H9 (cell line): ENCODE measurements around the gene STARD8. TPM values are rescaled to one million over a fixed set of nuclear protein-coding genes. Genes with fewer than 3 reads are reported as not detected.

Experiments
- DNase-seq: peaks from one replicate; pipeline ENCODE4 v3.0.0-alpha.2; 2017
- H2AFZ ChIP-seq: one replicate; pipeline ENCODE4 v1.6.1; 2013; ENCODE audit warnings: mild to moderate bottlenecking, low read length, control low read depth, moderate library complexity
- H2AK5ac ChIP-seq: 2 replicates; pipeline ENCODE4 v1.6.1; 2013; ENCODE audit warnings: low read length, control low read depth, mixed read lengths; ENCODE audit not compliant: insufficient read length
- H2BK120ac ChIP-seq: one replicate; pipeline ENCODE4 v1.6.1; 2013; ENCODE audit warnings: low read depth, mild to moderate bottlenecking, low read length, control low read depth, inconsistent platforms; ENCODE audit not compliant: poor library complexity, severe bottlenecking
- H2BK12ac ChIP-seq: 2 replicates; pipeline ENCODE4 v1.6.1; 2013; ENCODE audit warnings: low read length, control low read depth, mixed read lengths, low read depth; ENCODE audit not compliant: insufficient read length
- H2BK15ac ChIP-seq: 2 replicates; pipeline ENCODE4 v1.6.1; 2013; ENCODE audit warnings: low read depth, low read length, control low read depth
- H2BK20ac ChIP-seq: one replicate; pipeline ENCODE4 v1.6.1; 2013; ENCODE audit warnings: low read depth, mild to moderate bottlenecking, low read length, control low read depth, inconsistent platforms; ENCODE audit not compliant: poor library complexity, severe bottlenecking
- H2BK5ac ChIP-seq: 2 replicates; pipeline ENCODE4 v1.6.1; 2013; ENCODE audit warnings: low read length, control low read depth, mixed read lengths; ENCODE audit not compliant: insufficient read length
- H3K14ac ChIP-seq: 2 replicates; pipeline ENCODE4 v1.6.1; 2013; ENCODE audit warnings: low read length, control low read depth; ENCODE audit not compliant: insufficient read depth
- H3K18ac ChIP-seq: 2 replicates; pipeline ENCODE4 v1.6.1; 2013; ENCODE audit warnings: low read depth, mild to moderate bottlenecking, mixed read lengths, low read length, control low read depth; ENCODE audit not compliant: insufficient read length
- H3K23ac ChIP-seq: 2 replicates; pipeline ENCODE4 v1.6.1; 2013; ENCODE audit warnings: low read length, control low read depth, mixed read lengths, low read depth; ENCODE audit not compliant: insufficient read length
- H3K23me2 ChIP-seq: 2 replicates; pipeline ENCODE4 v1.6.1; 2013; ENCODE audit warnings: low read depth, mild to moderate bottlenecking, mixed read lengths, low read length, control low read depth; ENCODE audit not compliant: insufficient read length, poor library complexity, severe bottlenecking
- H3K27ac ChIP-seq: 2 replicates; pipeline ENCODE4 v1.5.1; 2013; ENCODE audit warnings: low read length, control low read depth, mixed read lengths, low read depth; ENCODE audit not compliant: insufficient read length
- H3K27me3 ChIP-seq: 2 replicates; pipeline ENCODE4 v1.6.1; 2013; ENCODE audit warnings: low read length, control low read depth, inconsistent platforms; ENCODE audit not compliant: insufficient read depth
- H3K4ac ChIP-seq: 2 replicates; pipeline ENCODE4 v1.6.1; 2013; ENCODE audit warnings: low read depth, mild to moderate bottlenecking, control low read depth, inconsistent platforms, low read length, moderate library complexity
- H3K4me1 ChIP-seq: 2 replicates; pipeline ENCODE4 v1.6.1; 2013; ENCODE audit warnings: low read length, control low read depth, inconsistent platforms; ENCODE audit not compliant: insufficient read depth
- H3K4me2 ChIP-seq: 2 replicates; pipeline ENCODE4 v1.6.1; 2013; ENCODE audit warnings: low read length, control low read depth, mixed read lengths; ENCODE audit not compliant: insufficient read length, insufficient read depth
- H3K56ac ChIP-seq: 2 replicates; pipeline ENCODE4 v1.6.1; 2013; ENCODE audit warnings: low read depth, mild to moderate bottlenecking, mixed read lengths, low read length, control low read depth; ENCODE audit not compliant: insufficient read length
- H3K79me1 ChIP-seq: 2 replicates; pipeline ENCODE4 v1.6.1; 2013; ENCODE audit warnings: low read depth, mild to moderate bottlenecking, moderate library complexity, low read length, control low read depth, inconsistent platforms; ENCODE audit not compliant: insufficient read depth, poor library complexity, severe bottlenecking
- H3K79me2 ChIP-seq: 2 replicates; pipeline ENCODE4 v1.6.1; 2013; ENCODE audit warnings: low read length, control low read depth, inconsistent platforms; ENCODE audit not compliant: insufficient read depth
- H3K9ac ChIP-seq: 2 replicates; pipeline ENCODE4 v1.6.1; 2013; ENCODE audit warnings: low read length, control low read depth, mixed read lengths; ENCODE audit not compliant: insufficient read length; ENCODE audit errors: extremely low read depth
- H3K9me3 ChIP-seq: one replicate; pipeline ENCODE4 v1.6.1; 2013; ENCODE audit warnings: low read depth, low read length, inconsistent platforms; ENCODE audit not compliant: control insufficient read depth
- H3T11ph ChIP-seq: one replicate; pipeline ENCODE4 v1.6.1; 2013; ENCODE audit warnings: mild to moderate bottlenecking, low read length, control low read depth, inconsistent platforms
- H4K20me1 ChIP-seq: one replicate; pipeline ENCODE4 v1.6.1; 2013; ENCODE audit not compliant: control insufficient read depth, insufficient read length, insufficient read depth
- H4K5ac ChIP-seq: 2 replicates; pipeline ENCODE4 v1.6.1; 2013; ENCODE audit warnings: low read depth, mild to moderate bottlenecking, mixed read lengths, low read length, control low read depth; ENCODE audit not compliant: insufficient read length
- H4K8ac ChIP-seq: replicated peaks from 2 replicates; pipeline ENCODE4 v1.6.1; 2013; ENCODE audit warnings: low read length, control low read depth, mixed read lengths, low read depth; ENCODE audit not compliant: insufficient read length
- H4K91ac ChIP-seq: 2 replicates; pipeline ENCODE4 v1.6.1; 2013; ENCODE audit warnings: low read depth, mild to moderate bottlenecking, moderate library complexity, mixed read lengths, low read length, control low read depth; ENCODE audit not compliant: insufficient read length
- H3K27ac Mint-ChIP-seq, 3 experiments: 2 replicates in 2 of 3; 3 replicates in 1 of 3; pipeline ENCODE4 v1.8.0; 2020 to 2021; ENCODE audit warnings: mixed read lengths in 3 of 3, mild to moderate bottlenecking in 1 of 3, moderate library complexity in 1 of 3
- H3K27me3 Mint-ChIP-seq: 2 replicates; pipeline ENCODE4 v1.8.0; 2021; ENCODE audit warnings: low read depth, mild to moderate bottlenecking, moderate library complexity, mixed read lengths
- H3K36me3 Mint-ChIP-seq, 3 experiments: 2 replicates in 2 of 3; 3 replicates in 1 of 3; pipeline ENCODE4 v1.8.0; 2020 to 2021; ENCODE audit warnings: low read depth in 3 of 3, mixed read lengths in 3 of 3; ENCODE audit not compliant: insufficient read depth in 1 of 3
- H3K4me1 Mint-ChIP-seq, 2 experiments: 2 replicates each; pipeline ENCODE4 v1.8.0; 2020; ENCODE audit warnings: mixed read lengths in 2 of 2
- H3K4me3 Mint-ChIP-seq, 2 experiments: 2 replicates in 1 of 2; 3 replicates in 1 of 2; pipeline ENCODE4 v1.8.0; 2020 to 2021; ENCODE audit warnings: mild to moderate bottlenecking in 2 of 2, mixed read lengths in 2 of 2, moderate library complexity in 1 of 2
- H3K9me3 Mint-ChIP-seq, 2 experiments: 2 replicates in 1 of 2; 3 replicates in 1 of 2; pipeline ENCODE4 v1.8.0; 2020; ENCODE audit warnings: mild to moderate bottlenecking in 2 of 2, mixed read lengths in 2 of 2, moderate library complexity in 1 of 2
- WGBS: extraction: QIAGEN DNeasy Blood & Tissue Kit; methylation state at CpG from one replicate; pipeline ENCODE4 v1.1.7; 2013; ENCODE audit warnings: missing lambda C conversion rate, low lambda C conversion rate, mixed read lengths; ENCODE audit not compliant: insufficient read length; ENCODE audit errors: extremely low coverage; 5-methylcytosine and 5-hydroxymethylcytosine counted together
- total RNA-seq: library from RNA; stranded (reverse); gene quantifications from 2 replicates; pipeline ENCODE4 v1.2.1, GENCODE V29; 2021
- TF ChIP-seq, protein P1 (sequence below): fragments of 200-600 bp; sonication (generic); conservative IDR thresholded peaks from 3 replicates; pipeline ENCODE4 v1.8.0; 2021; ENCODE audit warnings: antibody characterized with exemption, mild to moderate bottlenecking

The STARD8 gene
- total RNA-seq, 1 experiment from 2014 or later = 0.52 TPM

DNA sequence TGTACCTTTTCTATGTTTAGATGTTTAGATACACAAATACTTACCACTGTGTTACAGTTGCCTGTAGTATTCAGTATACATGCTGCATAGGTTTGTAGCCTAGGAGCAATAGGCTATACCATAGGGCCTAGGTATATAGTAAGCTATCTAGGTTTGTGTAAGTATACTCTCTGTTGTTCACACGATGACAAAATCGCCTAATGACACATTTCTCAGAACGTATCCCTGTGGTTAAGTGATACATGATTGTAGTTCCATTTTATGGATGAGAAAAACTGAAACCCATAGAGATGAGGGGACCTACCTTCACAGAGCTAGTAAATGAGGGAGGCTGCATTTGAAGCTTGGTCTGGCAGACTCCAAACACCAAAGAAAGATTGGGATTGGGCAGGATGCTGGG lies 102.0 kb downstream of the STARD8 start:
- Histone ChIP-seq H2BK120ac (no peak overlapping the region), H3K27ac (no peak overlapping the region), H3K9ac (no peak overlapping the region), H3K18ac (no peak overlapping the region), H3K9me3 (peaks cover 71% of the 10 kb centered on the region), H3K79me1 (no peaks in the 10 kb centered on the region), H3K79me2 (no peaks in the 10 kb centered on the region), H3K23ac (no peak overlapping the region), H3K4me1 (no peaks in the 10 kb centered on the region), H2AK5ac (no peak overlapping the region), H2BK20ac (no peak overlapping the region), H4K20me1 (no peaks in the 10 kb centered on the region), H2AFZ (no peak overlapping the region), H2BK15ac (no peak overlapping the region), H4K8ac (no peak overlapping the region), H2BK5ac (no peak overlapping the region), H2BK12ac (no peak overlapping the region), H3K27me3 (no peaks in the 10 kb centered on the region), H4K91ac (no peak overlapping the region), H3K4ac (no peak overlapping the region), H4K5ac (no peak overlapping the region), H3K23me2 (no peaks in the 10 kb centered on the region), H3K4me2 (no peak overlapping the region), H3T11ph (no peak overlapping the region), H3K56ac (no peak overlapping the region), H3K14ac (no peak overlapping the region)
- Mint-ChIP-seq H3K4me3 (no peak overlapping the region), H3K4me1 (no peaks in the 10 kb centered on the region), H3K27ac (no peak overlapping the region), H3K36me3 (peaks cover 0 to 2% (median 2%) of the 10 kb centered on the region in 3 experiments; a peak in 5 of 7 replicates), H3K9me3 (peaks cover 70 to 74% of the 10 kb centered on the region in 2 experiments), H3K27me3 (peaks cover 7% of the 10 kb centered on the region)
- DNase-seq = no peak
- no CpG with 5 or more reads among the region's 3 CpGs for WGBS
- TF ChIP-seq, protein P1, sequence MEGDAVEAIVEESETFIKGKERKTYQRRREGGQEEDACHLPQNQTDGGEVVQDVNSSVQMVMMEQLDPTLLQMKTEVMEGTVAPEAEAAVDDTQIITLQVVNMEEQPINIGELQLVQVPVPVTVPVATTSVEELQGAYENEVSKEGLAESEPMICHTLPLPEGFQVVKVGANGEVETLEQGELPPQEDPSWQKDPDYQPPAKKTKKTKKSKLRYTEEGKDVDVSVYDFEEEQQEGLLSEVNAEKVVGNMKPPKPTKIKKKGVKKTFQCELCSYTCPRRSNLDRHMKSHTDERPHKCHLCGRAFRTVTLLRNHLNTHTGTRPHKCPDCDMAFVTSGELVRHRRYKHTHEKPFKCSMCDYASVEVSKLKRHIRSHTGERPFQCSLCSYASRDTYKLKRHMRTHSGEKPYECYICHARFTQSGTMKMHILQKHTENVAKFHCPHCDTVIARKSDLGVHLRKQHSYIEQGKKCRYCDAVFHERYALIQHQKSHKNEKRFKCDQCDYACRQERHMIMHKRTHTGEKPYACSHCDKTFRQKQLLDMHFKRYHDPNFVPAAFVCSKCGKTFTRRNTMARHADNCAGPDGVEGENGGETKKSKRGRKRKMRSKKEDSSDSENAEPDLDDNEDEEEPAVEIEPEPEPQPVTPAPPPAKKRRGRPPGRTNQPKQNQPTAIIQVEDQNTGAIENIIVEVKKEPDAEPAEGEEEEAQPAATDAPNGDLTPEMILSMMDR = no peak
